Naive thymus-derived CD4-positive, alpha-beta T cell (primary cell): ENCODE measurements around the gene UBAC1. TPM values are rescaled to one million over a fixed set of nuclear protein-coding genes. Genes with fewer than 3 reads are reported as not detected.

Source experiments
- ATAC-seq: fragments of 150-1000 bp; cut with Tn5 transposase; 2 replicates; pipeline ENCODE4 v1.10.0; 2021; ENCODE audit warnings: mild to moderate bottlenecking, moderate library complexity
- CTCF ChIA-PET: fragments of 350-600 bp; sonication (Branson Sonifier 250); formaldehyde crosslinking; loops from one replicate; lab custom pipeline; 2021; ENCODE audit warnings: antibody characterized with exemption; lab: Charles Lee
- POLR2A ChIA-PET: fragments of 350-600 bp; sonication (Branson Sonifier 250); formaldehyde crosslinking; loops from one replicate; lab custom pipeline; 2021; ENCODE audit warnings: antibody characterized with exemption, inconsistent platforms; lab: Charles Lee
- DNase-seq, 9 donors: peaks; one replicate each; pipeline versions ENCODE4 v3.0.0 to v3.0.0-alpha.2; 2020 to 2022; ENCODE audit warnings: mixed read lengths in 1 of 9
- H3K27ac ChIP-seq: one replicate; pipeline ENCODE4 v1.7.0; 2013; ENCODE audit warnings: mild to moderate bottlenecking, low read depth, low read length, moderate library complexity
- H3K27me3 ChIP-seq, 2 donors: one replicate each; pipeline ENCODE4 v1.7.0; 2013; ENCODE audit warnings: low read length in 2 of 2, mild to moderate bottlenecking in 2 of 2, moderate library complexity in 2 of 2; ENCODE audit not compliant: control insufficient read depth in 2 of 2, insufficient read depth in 2 of 2
- H3K36me3 ChIP-seq, 3 experiments: 1 replicate in 2 of 3; 2 replicates in 1 of 3; pipeline ENCODE4 v1.7.0; 2013; ENCODE audit warnings: low read length in 3 of 3, mild to moderate bottlenecking in 3 of 3, moderate library complexity in 1 of 3; ENCODE audit not compliant: insufficient read depth in 3 of 3, control insufficient read depth in 2 of 3
- H3K4me1 ChIP-seq, 2 donors: one replicate each; pipeline ENCODE4 v1.7.0; 2013; ENCODE audit warnings: low read length in 2 of 2, mild to moderate bottlenecking in 2 of 2, moderate library complexity in 1 of 2; ENCODE audit not compliant: control insufficient read depth in 2 of 2, insufficient read depth in 2 of 2
- H3K4me3 ChIP-seq: 2 replicates; pipeline ENCODE4 v1.7.0; 2013; ENCODE audit warnings: mild to moderate bottlenecking, low read length
- H3K9me3 ChIP-seq, 3 experiments: 1 replicate in 2 of 3; 2 replicates in 1 of 3; pipeline ENCODE4 v1.7.0; 2013; ENCODE audit warnings: low read length in 3 of 3; ENCODE audit not compliant: control insufficient read depth in 2 of 3
- H3K27ac Mint-ChIP-seq, 9 donors: one replicate each; pipeline ENCODE4 v1.8.0; 2020 to 2022; ENCODE audit warnings: mixed read lengths in 9 of 9, mild to moderate bottlenecking in 8 of 9, moderate library complexity in 5 of 9, inconsistent platforms in 2 of 9
- H3K27me3 Mint-ChIP-seq, 5 donors: one replicate each; pipeline ENCODE4 v1.8.0; 2021 to 2022; ENCODE audit warnings: mixed read lengths in 5 of 5, mild to moderate bottlenecking in 1 of 5
- H3K36me3 Mint-ChIP-seq, 5 donors: one replicate each; pipeline ENCODE4 v1.8.0; 2020 to 2022; ENCODE audit warnings: mixed read lengths in 5 of 5, mild to moderate bottlenecking in 3 of 5, inconsistent platforms in 1 of 5
- H3K4me1 Mint-ChIP-seq, 7 donors: one replicate each; pipeline ENCODE4 v1.8.0; 2020 to 2022; ENCODE audit warnings: mixed read lengths in 7 of 7, mild to moderate bottlenecking in 3 of 7, inconsistent platforms in 1 of 7
- H3K4me3 Mint-ChIP-seq, 10 donors: one replicate each; pipeline ENCODE4 v1.8.0; 2020 to 2022; ENCODE audit warnings: mild to moderate bottlenecking in 10 of 10, mixed read lengths in 10 of 10, moderate library complexity in 6 of 10, inconsistent platforms in 2 of 10
- H3K9me3 Mint-ChIP-seq, 11 donors: one replicate each; pipeline ENCODE4 v1.8.0; 2020 to 2022; ENCODE audit warnings: mixed read lengths in 11 of 11, mild to moderate bottlenecking in 4 of 11, inconsistent platforms in 1 of 11, moderate library complexity in 1 of 11
- intact Hi-C, 2 donors: fragments of 100-400 bp; cut with micrococcal nuclease; formaldehyde crosslinking; loops; one replicate each; pipeline ENCODE4 v1.15.1; 2023
- polyA plus RNA-seq, 2 donors: library from polyadenylated mRNA; unstranded; fragments of 300-500 nt; fragmentation: Illumina TruSeq; gene quantifications; one replicate each; pipeline ENCODE4 v1.2.3, GENCODE V29; 2021
- total RNA-seq, 6 experiments: library from RNA in 5 of 6; stranded (reverse) in 5 of 6; gene quantifications; 1 replicate in 5 of 6; 2 replicates in 1 of 6; pipeline ENCODE4 v1.2.3 and lab custom pipeline; 2021 to 2026

UBAC1 gene
- total and polyA plus RNA-seq, 7 experiments from 2014 or later: 19.6 to 36.1 (median 31.2) TPM

GRCh38 chr9:135990468-135991429 lies 29.6 kb upstream of the UBAC1 start:
- DNase-seq (peak in 6 of 9 donors; percentile 18 to 71 (median 55)), ATAC-seq (peak; percentile 83)
- POLR2A ChIA-PET: interaction anchor here (1.0 to 2.2 kb wide), 2 partner anchors 11 to 24 kb away, joined by 4 to 8 read pairs; no protein-coding TSS in a partner anchor
- peak overlapping the region in 4 of 9 donors; percentile 53 to 82 (median 68) for H3K27ac Mint-ChIP-seq
- Histone ChIP-seq H3K4me1 (peaks cover 14 to 17% of the 10 kb centered on the region in 2 donors), H3K27ac (peak overlapping the region; percentile 35), H3K27me3 (no peaks in the 10 kb centered on the region), H3K36me3 (no peaks in the 10 kb centered on the region), H3K9me3 (no peaks in the 10 kb centered on the region), H3K4me3 (peak overlapping the region; percentile 46)
- no peaks in the 10 kb centered on the region for H3K27me3 Mint-ChIP-seq
- H3K36me3 Mint-ChIP-seq: no peaks in the 10 kb centered on the region
- no peaks in the 10 kb centered on the region for H3K9me3 Mint-ChIP-seq
- CTCF ChIA-PET: no interaction called here
- H3K4me3 Mint-ChIP-seq: peak overlapping the region; percentile 7 to 77 (median 63)
- peaks cover 4 to 34% (median 12%) of the 10 kb centered on the region in 7 donors for H3K4me1 Mint-ChIP-seq
- intact Hi-C loops: loop anchor here in 1 of 2 donors (1.0 to 5.0 kb wide), 4 partner anchors 11 to 257 kb away; partner anchors contain the start of gene QSOX2

GRCh38 chr9:135989722-135990467 lies 28.7 kb upstream of the UBAC1 start:
- Mint-ChIP-seq H3K4me3 (peak overlapping the region in 9 of 10 donors; percentile 20 to 77 (median 68)), H3K27ac (peak overlapping the region in 2 of 9 donors; percentile 52 to 55), H3K27me3 (no peaks in the 10 kb centered on the region), H3K9me3 (no peaks in the 10 kb centered on the region), H3K4me1 (peaks cover 4 to 33% (median 12%) of the 10 kb centered on the region in 7 donors), H3K36me3 (no peaks in the 10 kb centered on the region)
- Histone ChIP-seq H3K9me3 (no peaks in the 10 kb centered on the region), H3K36me3 (no peaks in the 10 kb centered on the region), H3K27me3 (no peaks in the 10 kb centered on the region), H3K4me1 (peaks cover 14 to 17% of the 10 kb centered on the region in 2 donors), H3K27ac (peak overlapping the region; percentile 35), H3K4me3 (peak overlapping the region; percentile 46)
- ChIA-PET CTCF (interaction anchor here (1.2 to 1.3 kb wide), 2 partner anchors 21 to 23 kb away, joined by 3 to 5 read pairs; no protein-coding TSS in a partner anchor), POLR2A (interaction anchor here (1.0 to 2.2 kb wide), 2 partner anchors 11 to 23 kb away, joined by 4 to 8 read pairs; no protein-coding TSS in a partner anchor)
- ATAC-seq (peak; percentile 52), DNase-seq (peak in 6 of 9 donors; percentile 33 to 49 (median 40))
- intact Hi-C loops: loop anchor here in 1 of 2 donors (1.0 to 5.0 kb wide), 4 partner anchors 11 to 257 kb away; partner anchors contain the start of gene QSOX2

GRCh38 chr9:135989157-135989556 lies 28.0 kb upstream of the UBAC1 start:
- H3K36me3 ChIP-seq: no peaks in the 10 kb centered on the region
- no peak for ATAC-seq
- no peaks in the 10 kb centered on the region for H3K27me3 Mint-ChIP-seq
- H3K9me3 Mint-ChIP-seq: no peaks in the 10 kb centered on the region
- intact Hi-C loops: no loop called here
- H3K4me1 ChIP-seq: peaks cover 14 to 17% of the 10 kb centered on the region in 2 donors
- H3K27ac ChIP-seq: no peak overlapping the region
- H3K36me3 Mint-ChIP-seq: no peaks in the 10 kb centered on the region
- ChIA-PET POLR2A (interaction anchor here (1.0 to 2.2 kb wide), 2 partner anchors 10 to 23 kb away, joined by 4 to 8 read pairs; no protein-coding TSS in a partner anchor), CTCF (interaction anchor here (1.2 to 1.3 kb wide), 2 partner anchors 20 to 22 kb away, joined by 3 to 5 read pairs; no protein-coding TSS in a partner anchor)
- no peaks in the 10 kb centered on the region for H3K27me3 ChIP-seq
- no peaks in the 10 kb centered on the region for H3K9me3 ChIP-seq
- peak overlapping the region in 4 of 10 donors; percentile 51 to 77 (median 72) for H3K4me3 Mint-ChIP-seq
- H3K4me3 ChIP-seq: no peak overlapping the region
- peaks cover 4 to 29% (median 9%) of the 10 kb centered on the region in 7 donors for H3K4me1 Mint-ChIP-seq
- H3K27ac Mint-ChIP-seq: no peak overlapping the region
- no peak for DNase-seq

GRCh38 chr9:135988493-135988892 lies 27.3 kb upstream of the UBAC1 start:
- Mint-ChIP-seq H3K4me1 (peaks cover 4 to 29% (median 9%) of the 10 kb centered on the region in 7 donors), H3K27me3 (no peaks in the 10 kb centered on the region), H3K27ac (no peak overlapping the region), H3K4me3 (no peak overlapping the region), H3K9me3 (no peaks in the 10 kb centered on the region), H3K36me3 (no peaks in the 10 kb centered on the region)
- ChIA-PET POLR2A (interaction anchor here (2.2 kb wide), 1 partner anchor 9 kb away, joined by 8 read pairs; no protein-coding TSS in a partner anchor), CTCF (interaction anchor here (1.3 kb wide), 1 partner anchor 22 kb away, joined by 5 read pairs; no protein-coding TSS in a partner anchor)
- Histone ChIP-seq H3K9me3 (no peaks in the 10 kb centered on the region), H3K27me3 (no peaks in the 10 kb centered on the region), H3K4me1 (peaks cover 14 to 17% of the 10 kb centered on the region in 2 donors), H3K4me3 (no peak overlapping the region), H3K27ac (no peak overlapping the region), H3K36me3 (no peaks in the 10 kb centered on the region)
- intact Hi-C loops: no loop called here
- DNase-seq (no peak), ATAC-seq (no peak)

- H3K27me3 Mint-ChIP-seq: no peaks in the 10 kb centered on the region
Observed at GRCh38 chr9:135987838-135988404, 26.7 kb upstream of the UBAC1 start.

More at GRCh38 chr9:135987838-135988404, 26.7 kb upstream of the UBAC1 start:
- intact Hi-C loops: no loop called here
- H3K4me3 ChIP-seq: no peak overlapping the region
- H3K36me3 ChIP-seq: no peaks in the 10 kb centered on the region
- Mint-ChIP-seq H3K27ac (no peak overlapping the region), H3K4me3 (no peak overlapping the region), H3K9me3 (no peaks in the 10 kb centered on the region), H3K4me1 (peaks cover 4 to 29% (median 9%) of the 10 kb centered on the region in 7 donors), H3K36me3 (no peaks in the 10 kb centered on the region)
- DNase-seq (no peak), ATAC-seq (no peak)
- no peaks in the 10 kb centered on the region for H3K9me3 ChIP-seq
- H3K4me1 ChIP-seq: peaks cover 14 to 17% of the 10 kb centered on the region in 2 donors
- H3K27ac ChIP-seq: no peak overlapping the region
- POLR2A ChIA-PET: no interaction called here
- CTCF ChIA-PET: no interaction called here
- no peaks in the 10 kb centered on the region for H3K27me3 ChIP-seq
